Stimulated activated CD8-positive, alpha-beta memory T cell treated with anti-CD3 and anti-CD28 coated beads, Interleukin-4, amount 100 ng/mL, for 4 hours (primary cell): ENCODE data around the gene PLCD4.

Experiments
- DNase-seq, 2 donors: peaks; one replicate each; pipeline ENCODE4 v3.0.0-alpha.2; 2020; ENCODE audit warnings: low read depth in 2 of 2, low spot score in 1 of 2

The PLCD4 gene

DNA sequence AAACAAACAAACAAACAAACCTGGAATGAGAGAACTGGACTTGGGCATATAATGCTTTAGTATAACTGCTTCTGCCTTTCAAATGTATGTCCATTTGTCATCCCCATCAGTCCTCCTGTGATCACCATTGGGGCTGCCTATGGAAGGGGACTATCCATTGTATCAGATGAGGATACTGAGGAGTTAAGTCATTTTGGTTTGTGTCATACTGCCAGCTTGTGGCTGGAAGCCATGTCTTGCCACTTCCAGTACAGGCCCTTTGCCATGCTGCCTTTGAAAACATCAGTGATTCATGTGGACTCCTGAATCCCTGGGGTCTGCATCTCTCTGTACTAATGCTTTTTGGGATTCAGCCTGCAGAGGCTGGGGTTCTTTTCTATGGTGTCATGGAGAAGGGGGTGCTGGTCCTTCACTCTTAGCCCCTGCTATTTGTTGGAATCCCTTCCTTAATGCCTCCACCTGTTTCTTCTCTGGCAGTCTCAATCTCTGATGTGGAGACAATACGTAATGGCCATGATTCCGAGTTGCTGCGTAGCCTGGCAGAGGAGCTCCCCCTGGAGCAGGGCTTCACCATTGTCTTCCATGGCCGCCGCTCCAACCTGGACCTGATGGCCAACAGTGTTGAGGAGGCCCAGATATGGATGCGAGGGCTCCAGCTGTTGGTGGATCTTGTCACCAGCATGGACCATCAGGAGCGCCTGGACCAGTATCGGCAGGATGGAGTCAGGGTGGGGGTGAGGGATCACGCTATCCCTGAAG, 10.6 kb downstream of the PLCD4 start:
- no peak for DNase-seq

DNA sequence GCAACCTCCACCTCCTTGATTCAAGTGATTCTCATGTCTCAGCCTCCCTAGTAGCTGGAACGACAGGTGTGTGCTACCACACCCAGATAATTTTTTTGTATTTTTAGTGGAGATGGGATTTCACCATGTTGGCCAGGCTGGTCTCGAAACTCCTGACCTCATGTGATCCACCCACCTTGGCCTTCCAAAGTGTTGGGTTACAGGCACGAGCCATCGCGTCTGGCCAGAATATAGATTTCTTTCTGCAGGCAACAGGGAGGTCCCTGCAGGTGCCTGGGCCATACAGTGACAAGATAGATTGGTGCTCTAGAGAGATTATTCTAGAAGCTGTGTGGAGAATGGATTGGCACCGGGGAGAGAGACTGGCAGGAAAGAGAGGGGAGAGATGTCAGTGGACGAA, 13.3 kb downstream of the PLCD4 start:
- no peak for DNase-seq

DNA sequence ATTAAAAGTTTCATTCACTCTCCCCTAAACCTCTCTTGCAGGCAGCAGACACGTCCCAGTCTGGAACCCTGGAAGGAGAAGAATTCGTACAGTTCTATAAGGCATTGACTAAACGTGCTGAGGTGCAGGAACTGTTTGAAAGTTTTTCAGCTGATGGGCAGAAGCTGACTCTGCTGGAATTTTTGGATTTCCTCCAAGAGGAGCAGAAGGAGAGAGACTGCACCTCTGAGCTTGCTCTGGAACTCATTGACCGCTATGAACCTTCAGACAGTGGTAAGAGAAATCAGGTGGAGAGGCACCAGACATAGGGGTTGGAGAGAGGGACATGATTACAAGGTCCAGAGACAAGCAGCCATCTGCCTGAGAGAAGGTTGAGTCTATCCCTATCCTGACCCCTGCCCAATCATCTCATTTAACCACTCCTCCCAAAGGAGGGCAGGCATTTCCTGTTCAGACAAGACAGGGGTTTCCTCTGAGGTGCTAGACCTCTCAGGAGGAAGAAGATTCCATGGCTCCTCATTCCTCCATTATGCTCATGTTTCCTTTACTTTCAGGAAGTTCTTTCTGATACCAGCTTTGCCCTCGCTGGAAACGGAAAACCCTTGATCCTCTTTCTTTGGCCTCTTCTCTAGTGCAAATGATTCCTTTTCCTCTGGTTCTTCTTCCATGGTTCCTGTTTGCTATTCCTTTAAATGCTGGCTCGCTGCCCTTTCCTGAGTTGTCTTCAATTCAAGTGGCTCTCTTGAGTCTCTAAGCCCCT, 15.1 kb downstream of the PLCD4 start:
- DNase-seq = no peak

GRCh38 chr2:218623366-218623705, 15.6 kb downstream of the PLCD4 start:
- no peak for DNase-seq

GRCh38 chr2:218626369-218626768, 18.7 kb downstream of the PLCD4 start:
- DNase-seq = no peak

GRCh38 chr2:218627939-218628338, 20.2 kb downstream of the PLCD4 start:
- DNase-seq = no peak

DNA sequence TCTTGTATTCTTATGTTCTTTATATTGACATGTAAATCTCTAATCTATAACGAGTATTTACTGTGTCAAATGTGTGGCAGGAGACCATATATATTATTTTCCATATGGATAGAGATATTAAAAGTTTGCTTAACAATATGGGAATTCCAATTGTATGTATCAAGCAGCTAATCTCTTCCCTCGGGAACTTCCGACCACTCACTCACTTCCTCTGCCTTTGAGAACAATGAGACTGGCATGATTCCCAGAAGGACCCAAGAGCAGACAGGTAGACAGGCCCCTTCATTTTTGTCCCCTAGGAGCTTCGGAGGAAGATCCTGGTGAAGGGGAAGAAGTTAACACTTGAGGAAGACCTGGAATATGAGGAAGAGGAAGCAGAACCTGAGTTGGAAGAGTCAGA, 24.1 kb downstream of the PLCD4 start:
- no peak for DNase-seq

DNA sequence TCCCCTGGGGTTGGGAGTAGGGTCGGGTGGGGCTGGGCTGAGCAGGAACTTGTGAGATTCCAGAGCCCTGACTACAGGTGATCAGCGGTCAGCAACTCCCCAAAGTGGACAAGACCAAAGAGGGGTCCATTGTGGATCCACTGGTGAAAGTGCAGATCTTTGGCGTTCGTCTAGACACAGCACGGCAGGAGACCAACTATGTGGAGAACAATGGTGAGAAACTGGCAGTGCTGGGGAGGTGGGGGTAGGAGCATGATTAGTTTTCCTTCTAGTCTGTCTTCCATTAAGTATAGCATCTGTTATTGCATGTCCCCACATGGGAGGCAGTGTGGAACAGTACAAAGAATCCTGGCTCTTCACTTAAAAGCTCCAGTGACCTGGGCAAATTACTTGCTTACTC, 28.0 kb downstream of the PLCD4 start:
- DNase-seq = no peak

DNA sequence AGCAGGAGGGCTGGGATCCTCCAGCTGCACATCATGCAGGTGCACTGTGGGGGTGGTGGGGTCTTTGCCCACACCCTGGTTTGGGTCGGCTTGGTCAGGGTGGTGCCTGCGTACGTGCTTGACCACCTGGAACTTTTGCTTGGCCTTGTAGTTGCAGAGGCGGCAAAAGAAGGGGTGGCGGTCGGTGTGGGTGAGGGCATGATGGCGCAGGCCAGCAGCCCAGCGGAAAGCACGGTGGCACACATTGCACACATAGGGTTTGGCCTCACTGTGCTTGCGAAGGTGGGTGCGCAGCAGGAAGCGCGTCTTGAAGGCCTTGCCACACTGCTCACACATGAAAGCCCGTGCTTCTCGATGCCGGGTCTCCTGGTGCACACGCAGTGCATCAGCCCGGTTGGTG, 30.7 kb downstream of the PLCD4 start:
- DNase-seq = no peak

GRCh38 chr2:218642121-218642656, 34.5 kb downstream of the PLCD4 start:
- DNase-seq = no peak

DNA sequence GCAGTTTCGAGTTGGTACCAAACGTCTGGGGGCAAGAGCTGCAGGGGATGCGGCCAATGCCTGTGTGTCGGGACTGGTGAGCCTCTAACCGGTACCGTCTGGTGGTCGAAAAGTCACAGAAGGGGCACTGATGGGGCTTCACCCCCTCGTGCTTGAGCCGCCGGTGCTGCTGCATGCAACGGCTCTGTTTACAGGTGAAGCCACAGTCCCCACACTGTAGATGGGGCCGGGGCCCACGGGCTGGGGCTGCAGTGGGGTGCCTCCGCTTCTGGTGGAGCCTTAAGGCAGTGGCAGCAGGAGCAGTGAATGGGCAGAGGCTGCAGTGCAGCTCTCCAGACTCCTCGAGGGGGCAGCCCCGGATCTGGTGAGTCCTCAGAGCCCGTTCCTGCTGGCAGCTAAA, 35.1 kb downstream of the PLCD4 start:
- no peak for DNase-seq

DNA sequence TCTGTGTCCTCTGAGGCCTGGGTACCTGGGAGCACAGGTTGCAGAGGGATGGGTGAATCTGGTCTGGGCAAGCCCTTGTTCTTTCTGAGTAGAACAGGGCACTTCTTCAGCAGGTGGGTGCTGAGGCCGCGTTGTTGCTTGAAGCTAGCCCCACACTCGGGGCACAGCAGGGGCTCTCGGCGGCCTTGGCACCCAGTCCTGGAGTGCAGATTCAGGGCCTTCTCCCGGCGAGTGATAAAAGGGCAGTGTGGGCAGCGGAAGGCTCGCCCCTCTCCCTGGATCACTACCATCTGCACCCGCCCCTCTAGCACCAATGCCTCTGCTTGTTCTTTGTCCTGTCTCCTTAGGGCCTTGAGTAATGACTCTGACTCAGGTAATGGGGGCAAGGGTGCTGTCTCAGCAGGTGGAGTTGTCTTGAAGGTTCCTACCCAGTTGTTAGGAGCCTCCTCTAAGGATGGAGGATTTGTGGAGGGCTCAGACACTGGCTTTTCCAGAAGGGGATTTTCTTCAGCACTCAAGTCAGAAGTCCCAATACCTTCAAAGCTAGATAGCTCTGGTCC, 36.1 kb downstream of the PLCD4 start:
- no peak for DNase-seq

GRCh38 chr2:218644721-218645120, 37.0 kb downstream of the PLCD4 start:
- no peak for DNase-seq

DNA sequence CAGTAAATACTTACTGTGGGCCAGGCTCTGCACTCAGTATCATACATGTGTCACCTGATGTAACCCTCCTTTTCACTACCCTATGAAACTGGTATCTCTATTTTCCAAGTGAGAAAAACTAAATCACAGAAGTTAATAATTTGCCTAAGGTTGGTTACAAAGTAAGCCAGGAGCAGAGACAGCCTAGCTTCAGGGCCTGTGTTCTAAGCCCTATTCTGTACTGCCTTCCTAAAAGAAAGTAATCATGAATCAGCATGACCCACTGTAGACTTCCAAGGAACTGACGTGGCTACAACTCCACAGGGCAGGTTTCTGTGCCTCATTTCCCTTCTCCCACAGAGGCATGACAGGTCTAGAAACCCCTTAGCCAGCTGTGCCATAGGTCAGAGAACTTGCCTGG, 37.4 kb downstream of the PLCD4 start:
- no peak for DNase-seq

DNA sequence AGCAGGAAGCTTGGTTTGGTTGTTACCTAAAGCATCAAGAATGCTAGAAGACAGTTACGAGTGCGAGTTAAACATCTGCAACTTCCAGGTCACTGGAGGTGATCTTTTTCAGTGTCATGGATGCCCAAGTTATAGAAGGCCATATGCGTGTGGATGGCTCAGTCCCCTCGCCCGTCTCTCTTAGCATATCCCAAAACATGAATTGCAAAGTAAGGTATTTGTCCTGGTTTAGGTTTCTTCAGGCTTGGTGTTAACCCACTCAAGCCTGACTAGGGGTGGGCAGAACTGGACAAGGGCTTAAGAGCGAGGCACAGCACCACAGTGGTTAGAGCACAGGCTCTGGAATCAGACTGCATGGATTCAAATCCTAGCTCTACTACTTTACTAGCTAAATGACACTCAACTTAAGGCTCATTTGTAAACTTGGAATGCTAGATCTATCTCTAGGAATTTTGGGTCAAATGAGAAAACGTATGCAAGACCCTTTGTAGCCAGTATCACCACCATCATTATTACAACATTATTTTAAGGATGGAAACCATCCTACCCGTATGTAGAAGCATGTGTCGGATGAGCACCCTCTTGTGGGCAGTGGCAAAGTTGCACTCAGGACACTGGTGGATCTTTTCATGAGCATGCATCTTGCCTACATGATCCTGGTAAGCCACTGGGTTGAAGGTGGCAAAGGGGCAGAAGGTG, 40.5 kb downstream of the PLCD4 start:
- DNase-seq = peak; percentile 3 to 12

GRCh38 chr2:218648787-218649100, 41.0 kb downstream of the PLCD4 start:
- no peak for DNase-seq

DNA sequence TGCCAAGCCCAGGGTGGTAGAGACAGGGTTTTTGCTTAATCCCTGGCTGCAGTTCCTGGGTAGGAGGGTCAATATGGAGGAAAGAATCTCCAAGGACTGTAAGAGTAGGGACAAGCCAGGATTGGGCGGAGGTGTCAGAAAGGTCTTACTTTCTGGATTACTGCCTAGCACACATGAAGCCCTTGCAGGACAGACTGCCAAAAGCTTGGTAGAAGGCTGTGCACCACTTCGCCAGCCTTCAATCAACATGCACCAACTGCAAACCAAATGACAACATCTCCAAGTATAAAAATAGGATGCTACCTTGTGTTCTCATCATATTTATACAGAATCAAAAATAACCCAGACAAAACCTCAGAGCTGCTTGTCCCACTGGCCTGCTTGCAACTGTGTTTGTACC, 48.1 kb downstream of the PLCD4 start:
- no peak for DNase-seq

DNA sequence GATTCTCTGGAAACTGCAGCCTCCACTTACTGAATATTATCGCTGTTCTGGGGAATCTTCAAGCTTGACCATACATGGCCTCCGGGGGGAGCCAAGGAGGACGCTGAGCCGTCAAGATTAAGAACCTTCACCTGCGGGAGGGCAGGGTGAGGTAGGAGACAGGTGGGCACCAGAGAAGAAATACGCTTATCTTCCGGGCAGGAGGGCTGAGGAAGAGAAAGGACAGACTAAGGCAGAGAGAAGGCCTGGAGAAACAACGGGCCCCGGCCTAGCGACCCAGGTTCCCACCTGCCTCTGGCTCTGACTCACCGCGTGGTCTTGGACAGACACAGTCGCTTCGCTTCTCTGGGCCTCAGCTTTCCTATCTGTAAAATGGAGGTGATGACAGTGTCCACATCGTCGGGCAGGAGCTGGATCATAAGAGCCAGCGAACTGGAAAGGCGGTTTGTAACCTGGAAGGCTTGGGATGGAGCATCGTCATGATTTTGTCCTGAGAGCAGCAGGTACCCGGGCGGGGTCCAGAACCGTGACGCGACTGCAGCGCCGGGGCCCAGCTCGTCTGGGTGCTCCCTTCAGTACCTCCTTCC, 51.1 kb downstream of the PLCD4 start:
- peak in 1 of 2 donors; percentile 16 for DNase-seq

- peak; percentile 91 to 92 for DNase-seq
These were observed 51.7 kb downstream of the PLCD4 start, which contains the start of the genes BCS1L and ZNF142 for GRCh38 chr2:218659258-218659987. Gene BCS1L, plus strand, starts transcription at chr2:218659683. Its CDS starts 1,305 bp downstream, at chr2:218660988. Gene ZNF142, minus strand, starts transcription at chr2:218659623. Its CDS starts 3,194 bp downstream, at chr2:218656429.

DNA sequence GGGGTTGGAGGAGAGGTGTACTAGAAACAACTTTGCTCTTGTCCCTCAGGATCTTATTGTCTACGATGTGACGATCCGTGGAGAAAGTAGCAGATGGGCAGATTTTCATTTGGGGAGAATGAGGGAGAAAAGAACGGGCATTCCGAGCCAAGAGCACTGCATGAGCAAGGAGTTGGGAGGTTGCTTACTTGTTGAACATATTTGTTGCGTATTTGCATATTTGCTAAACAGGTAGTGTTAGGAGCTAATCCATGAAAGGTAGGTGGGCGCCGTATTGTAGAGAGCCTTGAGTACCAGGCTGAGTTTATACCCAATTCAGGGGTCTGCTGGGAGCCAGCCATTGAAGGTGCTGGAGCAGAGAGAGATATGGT, 52.3 kb downstream of the PLCD4 start:
- no peak for DNase-seq

GRCh38 chr2:218662377-218662776, 54.7 kb downstream of the PLCD4 start:
- no peak for DNase-seq
